ENCODE results near the gene USP7. TPM values are rescaled to one million over a fixed set of nuclear protein-coding genes. Genes with fewer than 3 reads are reported as not detected.

Gene USP7
- total RNA-seq, 1 donor from 2014 or later: 41.3 TPM

GRCh38 chr16:8937803-8938202 is 25.9 kb downstream of the USP7 start:
- Histone ChIP-seq H3K27me3 (ENCODE audit: control insufficient read depth, insufficient read depth, low read length) (no peaks in the 10 kb centered on the region), H3K4me3 (ENCODE audit: low read depth, low read length) (no peak overlapping the region), H3K36me3 (ENCODE audit: control insufficient read depth, insufficient read depth, low read length) (no peaks in the 10 kb centered on the region)
- DNase-seq (ENCODE audit: low read depth) (no peak), FAIRE-seq (no peak)
- no peak for TF ChIP-seq CTCF (IDR thresholded peaks at IDR 0.05; ENCODE audit: insufficient read depth, low read length, severe bottlenecking)

- TF ChIP-seq CTCF (IDR thresholded peaks at IDR 0.05; ENCODE audit: insufficient read depth, low read length, severe bottlenecking): peak; percentile 78
- peak; percentile 82 for DNase-seq (ENCODE audit: low read depth)
- no peak for FAIRE-seq
- Histone ChIP-seq H3K36me3 (ENCODE audit: control insufficient read depth, insufficient read depth, low read length) (no peaks in the 10 kb centered on the region), H3K4me3 (ENCODE audit: low read depth, low read length) (no peak overlapping the region), H3K27me3 (ENCODE audit: control insufficient read depth, insufficient read depth, low read length) (no peaks in the 10 kb centered on the region)
These were observed 27.3 kb downstream of the USP7 start for GRCh38 chr16:8936421-8936820.

GRCh38 chr16:8935989-8936388 is 27.7 kb downstream of the USP7 start:
- FAIRE-seq: no peak
- no peak for DNase-seq (ENCODE audit: low read depth)
- Histone ChIP-seq H3K27me3 (ENCODE audit: control insufficient read depth, insufficient read depth, low read length) (no peaks in the 10 kb centered on the region), H3K36me3 (ENCODE audit: control insufficient read depth, insufficient read depth, low read length) (no peaks in the 10 kb centered on the region), H3K4me3 (ENCODE audit: low read depth, low read length) (no peak overlapping the region)
- peak; percentile 6 for TF ChIP-seq CTCF (IDR thresholded peaks at IDR 0.05; ENCODE audit: insufficient read depth, low read length, severe bottlenecking)

- no peak overlapping the region for H3K4me3 ChIP-seq (ENCODE audit: low read depth, low read length)
- H3K27me3 ChIP-seq (ENCODE audit: control insufficient read depth, insufficient read depth, low read length): no peaks in the 10 kb centered on the region
- no peak for TF ChIP-seq CTCF (IDR thresholded peaks at IDR 0.05; ENCODE audit: insufficient read depth, low read length, severe bottlenecking)
- no peak for FAIRE-seq
- DNase-seq (ENCODE audit: low read depth): no peak
- H3K36me3 ChIP-seq (ENCODE audit: control insufficient read depth, insufficient read depth, low read length): peaks cover 6% of the 10 kb centered on the region
These were observed 29.1 kb downstream of the USP7 start for GRCh38 chr16:8934601-8935000.

- Histone ChIP-seq H3K27me3 (ENCODE audit: control insufficient read depth, insufficient read depth, low read length) (no peaks in the 10 kb centered on the region), H3K36me3 (ENCODE audit: control insufficient read depth, insufficient read depth, low read length) (peaks cover 16% of the 10 kb centered on the region), H3K4me3 (ENCODE audit: low read depth, low read length) (no peak overlapping the region)
- DNase-seq (ENCODE audit: low read depth) (peak; percentile 33), FAIRE-seq (no peak)
- no peak for TF ChIP-seq CTCF (IDR thresholded peaks at IDR 0.05; ENCODE audit: insufficient read depth, low read length, severe bottlenecking)
These were observed 31.8 kb downstream of the USP7 start for GRCh38 chr16:8931859-8932258.

- FAIRE-seq (no peak), DNase-seq (ENCODE audit: low read depth) (no peak)
- peaks cover 19% of the 10 kb centered on the region for H3K36me3 ChIP-seq (ENCODE audit: control insufficient read depth, insufficient read depth, low read length)
- TF ChIP-seq CTCF (IDR thresholded peaks at IDR 0.05; ENCODE audit: insufficient read depth, low read length, severe bottlenecking): no peak
- no peak overlapping the region for H3K4me3 ChIP-seq (ENCODE audit: low read depth, low read length)
- H3K27me3 ChIP-seq (ENCODE audit: control insufficient read depth, insufficient read depth, low read length): no peaks in the 10 kb centered on the region
These were observed 34.5 kb downstream of the USP7 start for GRCh38 chr16:8929086-8929748.
